HG03521 (cell line): Measurements from ENCODE around the gene OPCML.

Experiments
- ATAC-seq: cut with Tn5 transposase; IDR thresholded peaks from one replicate; pipeline ENCODE4 v1.9.1; 2021; ENCODE audit warnings: mild to moderate bottlenecking, moderate library complexity; ENCODE audit not compliant: unreplicated experiment

OPCML gene

GRCh38 chr11:133504906-133505305 lies 27.4 kb downstream of the OPCML start:
- ATAC-seq = no peak

DNA sequence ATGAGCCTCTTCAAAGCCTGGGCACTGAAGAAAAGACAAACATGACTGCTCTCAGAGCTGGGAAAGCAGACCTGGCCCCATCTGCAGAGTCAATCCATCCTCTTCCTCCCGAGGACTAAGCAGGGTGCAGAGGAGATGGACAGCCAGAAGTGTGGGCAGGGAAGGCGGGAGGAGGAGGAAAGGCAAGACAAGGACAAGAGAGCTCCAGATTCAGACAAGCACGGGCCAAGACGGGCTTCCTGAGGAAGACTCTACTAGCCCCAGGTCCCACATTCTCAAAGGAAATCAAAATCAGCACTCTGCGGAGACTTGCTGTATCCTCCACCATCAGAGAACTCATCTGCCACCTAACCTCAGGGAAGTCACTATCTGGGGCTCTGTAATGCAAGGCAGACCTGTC lies 28.5 kb downstream of the OPCML start:
- ATAC-seq = no peak

DNA sequence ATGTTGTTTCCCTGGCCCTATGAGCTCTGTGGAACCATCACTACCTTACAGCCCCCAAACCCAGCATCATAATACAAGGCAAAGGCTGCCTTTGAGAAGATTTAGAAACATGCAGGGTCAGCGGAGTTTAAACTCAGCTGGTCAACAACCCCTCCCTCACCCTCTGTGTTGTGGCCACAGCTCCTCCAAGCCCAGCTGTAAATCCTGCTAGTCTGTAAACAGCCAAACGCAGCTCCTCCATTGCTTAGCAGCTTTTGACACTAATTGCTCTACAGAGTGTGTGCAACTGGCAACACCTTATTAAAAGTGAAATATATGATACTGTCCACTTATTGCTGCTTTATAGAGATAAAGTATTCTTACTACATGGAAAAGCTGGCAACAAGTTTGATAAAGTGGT lies 29.1 kb downstream of the OPCML start:
- no peak for ATAC-seq

- no peak for ATAC-seq
These were observed 30.4 kb downstream of the OPCML start for GRCh38 chr11:133501643-133502539.

GRCh38 chr11:133500936-133501335 lies 31.4 kb downstream of the OPCML start:
- ATAC-seq = no peak

DNA sequence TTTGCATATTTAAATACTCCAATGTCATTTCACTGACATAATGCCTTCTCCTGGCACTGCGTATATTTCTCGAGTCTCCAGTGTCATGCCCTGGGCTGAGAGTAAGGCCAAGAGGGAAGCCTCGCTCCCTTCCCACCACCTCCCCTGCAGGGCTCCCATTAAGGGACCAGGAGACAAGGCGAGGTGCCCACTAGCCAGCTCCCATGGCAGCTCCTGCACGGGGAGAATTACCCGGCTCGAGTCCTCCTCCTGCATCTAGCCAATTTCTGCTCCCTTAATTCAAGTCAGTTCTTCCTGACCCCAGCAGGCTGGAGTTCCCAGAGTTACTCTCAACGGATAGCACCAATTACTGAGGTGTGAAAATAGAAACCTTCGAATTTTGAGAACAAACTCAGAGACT lies 31.9 kb downstream of the OPCML start:
- ATAC-seq = no peak

- no peak for ATAC-seq
These were observed 33.3 kb downstream of the OPCML start for GRCh38 chr11:133498969-133499368.

- no peak for ATAC-seq
These were observed 34.7 kb downstream of the OPCML start for GRCh38 chr11:133497477-133498140.

GRCh38 chr11:133492895-133493294 lies 39.4 kb downstream of the OPCML start:
- ATAC-seq = no peak

DNA sequence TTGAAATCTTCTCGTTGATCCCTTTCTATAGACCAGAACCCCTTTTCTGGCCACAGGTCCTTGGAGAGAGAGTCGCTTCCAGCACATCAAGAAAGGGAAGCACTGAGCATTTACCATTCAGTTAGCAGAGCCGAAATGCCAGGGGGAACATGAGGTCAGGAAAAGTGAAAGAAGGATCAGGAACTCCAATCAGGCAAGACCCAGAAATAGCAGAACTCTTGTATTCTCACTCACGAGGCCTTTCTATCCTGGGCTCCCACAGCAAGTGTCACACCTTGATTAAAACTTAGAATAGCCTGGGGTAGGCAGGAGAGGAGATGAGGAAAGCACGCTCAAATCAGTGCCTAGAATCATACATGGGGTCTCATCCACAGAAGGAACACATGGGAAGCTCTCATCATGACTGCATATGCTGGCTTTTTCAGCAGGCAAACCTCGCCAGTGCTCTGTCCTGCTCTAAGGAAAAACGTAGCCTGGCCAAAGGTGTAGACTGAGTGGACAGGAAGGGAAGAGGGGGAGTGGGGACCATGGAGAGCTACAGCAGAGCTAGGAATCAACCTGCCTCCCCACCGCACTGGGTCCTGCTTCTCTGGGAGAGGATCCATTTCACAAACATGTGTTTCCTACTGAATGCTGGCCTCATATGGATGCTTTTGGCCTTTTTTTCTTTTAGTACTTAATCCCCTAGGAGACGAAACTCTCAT lies 40.5 kb downstream of the OPCML start:
- ATAC-seq = no peak

GRCh38 chr11:133480722-133481121 lies 51.6 kb downstream of the OPCML start:
- no peak for ATAC-seq

- no peak for ATAC-seq
These were observed 53.1 kb downstream of the OPCML start for GRCh38 chr11:133479209-133479608.

- no peak for ATAC-seq
These were observed 55.1 kb downstream of the OPCML start for GRCh38 chr11:133477251-133477625.

DNA sequence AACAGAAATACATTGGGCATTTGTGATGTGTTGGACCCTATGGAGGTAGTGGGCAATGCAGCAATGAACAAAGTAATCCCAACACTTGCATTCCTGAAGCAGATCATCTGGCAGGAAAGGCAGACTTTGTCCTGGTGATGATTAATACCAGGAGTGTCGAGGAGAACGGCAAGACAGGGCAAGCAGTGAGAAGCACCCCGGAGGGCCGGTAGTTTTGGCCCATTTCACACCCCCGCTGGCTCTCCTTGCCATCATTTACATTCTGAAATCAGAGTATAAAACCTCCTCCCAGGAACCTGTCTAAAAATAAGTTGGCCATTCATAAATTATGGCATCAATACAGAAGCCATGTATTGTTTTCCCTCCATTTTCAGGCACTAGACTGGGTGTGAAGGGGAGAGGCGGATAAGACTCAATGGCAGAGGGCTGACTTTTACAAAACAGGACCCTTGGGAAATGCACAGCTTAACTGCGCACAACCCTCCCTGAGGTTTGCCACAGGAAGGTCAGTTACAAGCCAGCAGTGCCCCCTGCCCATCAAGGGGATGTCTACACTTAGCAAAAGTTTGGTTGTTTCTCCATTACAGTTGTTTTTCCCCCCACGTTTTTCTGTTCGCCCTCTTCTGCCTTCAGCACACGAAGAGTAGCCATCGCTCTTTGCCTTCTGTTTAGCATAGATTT lies 55.6 kb downstream of the OPCML start:
- ATAC-seq = no peak

DNA sequence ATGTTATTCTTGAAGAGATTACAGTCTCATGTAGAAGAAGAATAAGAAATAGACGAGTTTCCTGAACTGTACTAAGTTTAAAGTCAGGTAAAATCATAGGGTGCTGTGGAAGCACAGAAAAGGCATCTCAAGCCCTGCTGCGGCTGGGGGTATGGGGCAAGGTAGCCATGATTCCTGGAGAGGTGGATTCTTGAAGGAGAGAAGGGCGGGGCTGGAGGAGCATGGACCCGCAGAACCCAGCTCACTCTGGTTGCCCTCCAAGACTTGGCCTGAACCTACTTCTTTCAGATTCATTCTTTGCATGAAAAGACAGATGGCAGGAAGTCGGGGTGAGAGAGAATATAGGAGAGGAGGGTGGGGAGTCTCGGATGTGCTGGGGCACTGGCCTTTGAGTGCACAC lies 57.8 kb downstream of the OPCML start:
- no peak for ATAC-seq

GRCh38 chr11:133467686-133468085 lies 64.6 kb downstream of the OPCML start:
- ATAC-seq = no peak

- no peak for ATAC-seq
These were observed 89.0 kb downstream of the OPCML start for GRCh38 chr11:133443206-133443747.

DNA sequence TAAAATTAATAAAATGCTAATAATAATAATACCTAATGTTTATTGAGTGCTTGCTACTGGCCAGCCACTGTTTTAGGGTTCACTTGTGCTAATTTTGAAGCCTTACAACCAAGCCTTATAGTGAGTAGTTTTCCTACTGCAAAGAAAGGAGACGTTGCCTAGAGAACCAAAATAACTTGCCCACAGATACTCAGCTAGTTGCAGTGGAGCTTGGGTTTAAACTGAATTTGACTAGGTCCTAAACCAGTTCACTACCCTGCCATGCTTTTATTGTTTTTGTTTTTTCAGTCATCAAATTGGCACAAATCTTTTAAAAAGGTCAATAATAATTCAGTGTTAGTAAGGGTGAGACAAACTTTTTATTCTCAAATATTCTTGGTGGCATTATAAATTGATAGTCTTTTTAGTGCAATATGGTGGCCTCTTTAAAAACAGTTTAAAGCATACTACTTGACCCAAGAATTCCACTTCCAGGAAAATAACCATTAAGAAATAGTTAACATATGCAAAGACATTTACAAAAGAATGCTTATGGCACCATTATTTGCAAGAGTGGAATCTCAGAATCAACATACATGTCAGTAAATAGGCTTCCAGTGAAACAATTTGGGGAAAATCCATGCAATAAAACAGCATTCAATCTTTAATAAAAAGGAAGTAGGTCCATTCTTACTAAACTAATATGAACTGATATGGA lies 90.2 kb downstream of the OPCML start:
- ATAC-seq = no peak

DNA sequence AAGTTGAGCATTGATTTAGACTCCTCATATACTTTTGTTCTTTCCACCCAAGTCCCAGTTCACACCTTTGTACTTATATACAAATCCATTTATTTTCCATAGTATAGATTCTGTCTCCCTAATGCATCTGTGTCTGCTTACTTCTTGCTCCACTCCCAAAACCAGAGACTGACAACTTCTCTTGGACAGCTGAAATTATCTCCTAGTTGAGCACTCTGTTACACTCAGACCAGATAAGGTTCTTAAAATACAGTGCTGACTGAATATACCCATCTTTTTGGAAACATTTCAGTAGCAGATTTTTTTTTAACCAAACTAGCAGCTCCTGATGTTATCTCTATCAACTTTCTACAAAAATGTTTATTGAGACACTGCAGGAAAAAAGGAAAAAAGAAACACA lies 106.3 kb downstream of the OPCML start:
- no peak for ATAC-seq

GRCh38 chr11:133425245-133425644 lies 107.1 kb downstream of the OPCML start:
- ATAC-seq = no peak
